Neural crest cell (in vitro differentiated cells): ENCODE data around the gene NIN. TPM values are rescaled to one million over a fixed set of nuclear protein-coding genes. Genes with fewer than 3 reads are reported as not detected.

Experiments
- DNase-seq: peaks from one replicate; pipeline ENCODE4 v3.0.0; 2021; ENCODE audit warnings: low read depth, mixed read lengths, low spot score
- H3K27ac Mint-ChIP-seq: one replicate; pipeline ENCODE4 v1.8.0; 2021; ENCODE audit warnings: mild to moderate bottlenecking, mixed read lengths; ENCODE audit not compliant: unreplicated experiment
- H3K27me3 Mint-ChIP-seq: 2 replicates; pipeline ENCODE4 v1.8.0; 2021; ENCODE audit warnings: low read depth, mild to moderate bottlenecking, mixed read lengths
- H3K36me3 Mint-ChIP-seq: 2 replicates; pipeline ENCODE4 v1.8.0; 2021; ENCODE audit warnings: low read depth, mild to moderate bottlenecking, mixed read lengths
- H3K4me1 Mint-ChIP-seq: 2 replicates; pipeline ENCODE4 v1.8.0; 2021; ENCODE audit warnings: mixed read lengths
- H3K4me3 Mint-ChIP-seq: one replicate; pipeline ENCODE4 v1.8.0; 2021; ENCODE audit warnings: mild to moderate bottlenecking, mixed read lengths
- H3K9me3 Mint-ChIP-seq: 2 replicates; pipeline ENCODE4 v1.8.0; 2021; ENCODE audit warnings: mixed read lengths
- total RNA-seq: library from RNA; stranded (reverse); gene quantifications from 2 replicates; pipeline ENCODE4 v1.2.1, GENCODE V29; 2021
- TF ChIP-seq, protein P1 (sequence below): fragments of 200-600 bp; sonication (generic); conservative IDR thresholded peaks from 2 replicates; pipeline ENCODE4 v1.5.0; 2021; ENCODE audit warnings: antibody characterized with exemption, mild to moderate bottlenecking

NIN gene
- total RNA-seq, 1 donor from 2014 or later = 94.9 TPM

GRCh38 chr14:50853891-50854290, 22.9 kb upstream of the NIN start:
- H3K4me3 Mint-ChIP-seq = no peak overlapping the region
- no peak for DNase-seq
- no peak overlapping the region for H3K27ac Mint-ChIP-seq
- TF ChIP-seq, protein P1, sequence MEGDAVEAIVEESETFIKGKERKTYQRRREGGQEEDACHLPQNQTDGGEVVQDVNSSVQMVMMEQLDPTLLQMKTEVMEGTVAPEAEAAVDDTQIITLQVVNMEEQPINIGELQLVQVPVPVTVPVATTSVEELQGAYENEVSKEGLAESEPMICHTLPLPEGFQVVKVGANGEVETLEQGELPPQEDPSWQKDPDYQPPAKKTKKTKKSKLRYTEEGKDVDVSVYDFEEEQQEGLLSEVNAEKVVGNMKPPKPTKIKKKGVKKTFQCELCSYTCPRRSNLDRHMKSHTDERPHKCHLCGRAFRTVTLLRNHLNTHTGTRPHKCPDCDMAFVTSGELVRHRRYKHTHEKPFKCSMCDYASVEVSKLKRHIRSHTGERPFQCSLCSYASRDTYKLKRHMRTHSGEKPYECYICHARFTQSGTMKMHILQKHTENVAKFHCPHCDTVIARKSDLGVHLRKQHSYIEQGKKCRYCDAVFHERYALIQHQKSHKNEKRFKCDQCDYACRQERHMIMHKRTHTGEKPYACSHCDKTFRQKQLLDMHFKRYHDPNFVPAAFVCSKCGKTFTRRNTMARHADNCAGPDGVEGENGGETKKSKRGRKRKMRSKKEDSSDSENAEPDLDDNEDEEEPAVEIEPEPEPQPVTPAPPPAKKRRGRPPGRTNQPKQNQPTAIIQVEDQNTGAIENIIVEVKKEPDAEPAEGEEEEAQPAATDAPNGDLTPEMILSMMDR = no peak
- peaks cover 8% of the 10 kb centered on the region for H3K4me1 Mint-ChIP-seq
- H3K27me3 Mint-ChIP-seq = no peaks in the 10 kb centered on the region
- H3K36me3 Mint-ChIP-seq = no peaks in the 10 kb centered on the region
- H3K9me3 Mint-ChIP-seq = no peaks in the 10 kb centered on the region

DNA sequence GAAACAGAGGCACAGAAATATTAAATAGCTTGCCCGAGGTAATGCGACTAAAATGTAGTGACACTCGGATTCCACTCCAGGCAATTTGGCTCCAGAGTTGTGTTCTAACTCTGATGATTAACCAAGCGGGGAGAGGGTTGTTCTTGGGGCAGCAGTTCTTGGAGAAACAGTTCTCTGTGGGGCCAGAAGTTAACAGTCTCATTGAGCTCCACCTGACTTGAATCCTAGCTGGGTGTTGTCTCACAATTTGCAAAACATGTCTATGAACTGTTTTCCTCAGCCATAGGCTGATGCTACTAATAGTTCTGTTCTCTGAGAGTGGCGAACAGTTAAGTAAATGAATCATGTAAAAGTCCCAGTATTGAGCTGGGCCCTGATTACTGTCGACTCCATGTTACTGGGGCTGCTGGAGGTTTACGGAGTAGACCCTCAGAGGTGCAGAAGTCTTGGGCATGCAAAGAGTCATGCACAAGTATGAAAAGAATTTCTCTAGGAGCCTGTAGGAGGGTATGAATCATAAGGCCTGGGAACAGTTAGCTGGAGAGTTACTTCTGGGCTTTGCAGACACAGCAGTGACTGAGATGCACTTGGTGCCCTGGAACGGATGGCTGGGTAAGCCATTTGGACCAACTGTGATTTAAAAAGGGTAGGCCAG, 15.4 kb upstream of the NIN start:
- H3K4me1 Mint-ChIP-seq = no peaks in the 10 kb centered on the region
- peak overlapping the region; percentile 52 for H3K27ac Mint-ChIP-seq
- TF ChIP-seq, protein P1 = no peak
- H3K36me3 Mint-ChIP-seq = no peaks in the 10 kb centered on the region
- no peak overlapping the region for H3K4me3 Mint-ChIP-seq
- H3K9me3 Mint-ChIP-seq = no peaks in the 10 kb centered on the region
- DNase-seq = no peak
- H3K27me3 Mint-ChIP-seq = no peaks in the 10 kb centered on the region

GRCh38 chr14:50845166-50845565, 14.2 kb upstream of the NIN start:
- Mint-ChIP-seq H3K27ac (no peak overlapping the region), H3K4me3 (no peak overlapping the region), H3K36me3 (no peaks in the 10 kb centered on the region), H3K9me3 (no peaks in the 10 kb centered on the region), H3K4me1 (no peaks in the 10 kb centered on the region), H3K27me3 (no peaks in the 10 kb centered on the region)
- TF ChIP-seq, protein P1 = no peak
- DNase-seq = no peak

- H3K27ac Mint-ChIP-seq = no peak overlapping the region
- no peaks in the 10 kb centered on the region for H3K4me1 Mint-ChIP-seq
- H3K36me3 Mint-ChIP-seq = no peaks in the 10 kb centered on the region
- no peak for DNase-seq
- H3K4me3 Mint-ChIP-seq = no peak overlapping the region
- H3K27me3 Mint-ChIP-seq = no peaks in the 10 kb centered on the region
- H3K9me3 Mint-ChIP-seq = no peaks in the 10 kb centered on the region
- TF ChIP-seq, protein P1 = no peak
These were observed 13.4 kb upstream of the NIN start for GRCh38 chr14:50844391-50844790.

DNA sequence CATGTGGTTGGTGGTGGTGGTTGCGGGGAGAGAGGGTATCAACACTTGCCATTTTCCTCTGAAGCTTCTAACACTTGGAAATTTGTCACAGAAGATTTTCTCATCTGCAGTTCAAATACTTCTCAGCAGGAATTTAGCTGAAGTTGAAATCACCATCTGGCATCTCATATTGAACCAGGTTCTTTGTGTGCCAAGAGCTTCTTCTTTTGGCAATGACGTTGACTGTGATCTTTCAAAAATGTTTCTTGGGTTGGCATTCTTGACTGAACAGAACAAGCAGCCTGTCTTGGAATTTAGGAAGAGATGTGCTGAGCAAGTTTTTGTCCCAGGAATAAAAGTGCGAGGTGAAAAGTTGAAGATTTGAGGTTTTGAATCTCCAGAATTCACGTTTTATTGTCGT, 8.7 kb upstream of the NIN start:
- Mint-ChIP-seq H3K27me3 (no peaks in the 10 kb centered on the region), H3K27ac (no peak overlapping the region), H3K4me3 (no peak overlapping the region), H3K36me3 (no peaks in the 10 kb centered on the region), H3K9me3 (no peaks in the 10 kb centered on the region), H3K4me1 (peaks cover 6% of the 10 kb centered on the region)
- no peak for DNase-seq
- TF ChIP-seq, protein P1 = no peak
